NCI-H1694 (cell line): Measurements from ENCODE around the gene NUP153.
"Not testable (repeated sequence)": the region's sequence is repeated elsewhere in the genome, so short reads cannot be mapped to it uniquely, and the experiment has no call there.

Source experiments
- DNase-seq: peaks from one replicate; lab custom pipeline; 2025; lab: John Stamatoyannopoulos, UW

Gene NUP153

GRCh38 chr6:17600527-17601385, 106.0 kb downstream of the NUP153 start:
- no peak for DNase-seq

- DNase-seq: peak; percentile 73
Observed at GRCh38 chr6:17599877-17600526, 106.7 kb downstream of the NUP153 start, which contains the start of gene FAM8A1. Gene FAM8A1 (plus strand): TSS chr6:17600302. CDS start chr6:17600410, 108 bp downstream.

DNA sequence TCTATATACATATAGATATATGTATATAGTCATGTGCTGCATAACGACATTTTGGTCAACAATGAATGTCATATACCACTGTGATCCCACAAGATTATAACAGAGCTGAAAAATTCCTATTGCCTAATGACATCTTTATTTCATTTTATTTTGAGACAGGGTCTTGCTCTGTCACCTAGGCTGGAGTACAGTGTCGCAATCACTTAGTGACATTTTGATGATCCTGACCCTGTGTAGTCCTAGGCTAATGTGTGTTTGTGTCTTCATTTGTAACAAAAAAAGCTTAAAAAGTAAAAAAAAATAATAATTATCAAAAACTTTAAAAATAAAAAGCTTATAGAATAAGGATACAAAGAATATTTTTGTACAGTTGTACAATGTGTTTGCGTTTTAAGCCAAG, 110.6 kb downstream of the NUP153 start:
- no peak for DNase-seq

DNA sequence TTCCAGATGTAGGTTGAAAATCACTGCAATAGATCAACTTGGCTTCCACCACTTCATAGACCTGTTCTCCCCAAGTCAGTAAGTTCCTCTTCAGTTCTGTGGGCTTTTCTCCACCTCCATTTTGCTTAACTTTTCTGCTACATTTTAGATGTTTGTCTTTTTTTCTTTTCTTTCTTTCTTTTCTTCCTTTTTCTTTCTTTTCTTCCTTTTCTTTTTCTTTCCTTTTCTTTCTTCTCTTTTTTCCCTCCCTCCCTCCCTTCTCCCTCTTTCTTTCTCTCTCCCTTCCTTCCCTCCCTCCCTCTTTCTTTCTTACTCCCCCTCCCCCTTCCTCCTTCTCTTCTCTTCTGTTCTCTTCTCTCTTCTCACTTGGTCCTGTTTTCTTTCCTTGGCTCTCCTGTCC, 113.5 kb downstream of the NUP153 start:
- no peak for DNase-seq

- DNase-seq: no peak
Observed at GRCh38 chr6:17591287-17591686, 115.4 kb downstream of the NUP153 start.

DNA sequence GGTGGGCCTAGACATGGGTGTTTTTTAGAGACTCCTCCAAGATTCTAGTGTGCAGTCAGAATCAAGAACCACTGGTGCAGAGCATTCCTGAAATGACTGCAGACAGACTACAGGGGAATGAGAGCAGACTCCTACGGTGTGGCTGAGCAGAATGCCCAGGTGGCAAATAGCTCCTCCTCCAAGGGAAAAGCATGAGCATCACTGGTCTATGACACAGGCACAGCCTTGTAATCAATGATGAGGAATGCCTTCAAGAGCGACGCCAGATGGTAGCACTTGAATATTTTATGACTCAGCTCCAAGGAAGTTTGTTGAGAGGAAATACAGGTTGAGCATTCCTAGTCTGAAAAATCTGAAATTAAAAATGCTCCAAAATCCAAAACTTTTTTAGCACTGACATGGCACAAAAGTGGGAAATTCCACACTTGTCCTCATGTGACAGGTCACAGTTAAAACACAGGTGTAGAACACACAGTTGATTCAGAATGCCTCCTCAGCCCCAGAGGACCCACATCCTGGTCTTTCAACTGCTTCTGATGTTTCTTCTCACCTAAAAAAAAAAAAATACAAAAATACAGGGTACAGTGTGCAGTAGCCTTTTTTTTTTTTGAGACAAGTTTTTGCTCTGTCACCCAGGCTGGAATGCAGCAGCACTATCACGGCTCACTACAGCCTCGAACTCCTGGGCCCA, 117.2 kb downstream of the NUP153 start:
- no peak for DNase-seq

DNA sequence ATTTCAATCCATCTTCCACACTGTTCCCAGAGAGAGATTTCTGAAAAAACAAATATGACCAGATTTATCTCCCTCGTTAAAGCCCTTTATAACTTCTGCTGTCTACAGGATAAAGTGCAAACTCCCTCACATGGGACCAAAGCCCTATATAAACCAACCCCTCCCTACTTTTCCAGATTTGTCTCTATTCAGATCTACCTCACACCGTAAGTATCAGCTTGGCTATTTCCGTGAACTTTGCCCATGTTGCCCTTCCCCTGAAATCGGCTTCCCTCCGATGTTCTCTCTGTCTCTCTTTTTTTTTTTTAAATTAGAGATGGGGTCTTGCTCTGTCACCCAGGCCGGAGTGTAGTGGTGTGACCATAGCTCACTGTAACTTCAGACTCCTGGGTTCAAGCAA, 118.7 kb downstream of the NUP153 start:
- DNase-seq: no peak

GRCh38 chr6:17586623-17587022, 120.1 kb downstream of the NUP153 start:
- DNase-seq: not testable (repeated sequence)

GRCh38 chr6:17585766-17586490, 120.8 kb downstream of the NUP153 start:
- DNase-seq: no peak

- DNase-seq: peak; percentile 61
Observed at GRCh38 chr6:17584241-17584803, 122.4 kb downstream of the NUP153 start.

DNA sequence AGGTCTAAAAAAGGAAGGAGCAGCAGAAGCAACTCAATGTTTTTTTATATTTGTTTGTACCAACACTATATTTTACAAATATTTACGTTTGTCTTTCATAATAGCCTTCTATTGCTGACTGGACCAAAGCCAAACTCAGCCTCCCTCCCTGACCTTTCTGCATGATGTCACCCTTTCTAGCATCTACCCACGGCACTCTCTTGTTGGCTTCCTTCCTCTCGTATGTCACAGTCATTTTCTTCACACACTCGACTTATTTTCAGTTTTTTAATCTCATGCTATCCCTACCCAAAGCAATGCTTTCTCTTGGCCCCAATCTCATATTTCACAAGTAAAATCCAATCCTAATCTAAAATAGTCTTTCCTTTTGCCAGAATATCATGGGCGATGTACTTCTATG, 122.9 kb downstream of the NUP153 start:
- DNase-seq: no peak

GRCh38 chr6:17581282-17581681, 125.4 kb downstream of the NUP153 start:
- DNase-seq: not testable (repeated sequence)

DNA sequence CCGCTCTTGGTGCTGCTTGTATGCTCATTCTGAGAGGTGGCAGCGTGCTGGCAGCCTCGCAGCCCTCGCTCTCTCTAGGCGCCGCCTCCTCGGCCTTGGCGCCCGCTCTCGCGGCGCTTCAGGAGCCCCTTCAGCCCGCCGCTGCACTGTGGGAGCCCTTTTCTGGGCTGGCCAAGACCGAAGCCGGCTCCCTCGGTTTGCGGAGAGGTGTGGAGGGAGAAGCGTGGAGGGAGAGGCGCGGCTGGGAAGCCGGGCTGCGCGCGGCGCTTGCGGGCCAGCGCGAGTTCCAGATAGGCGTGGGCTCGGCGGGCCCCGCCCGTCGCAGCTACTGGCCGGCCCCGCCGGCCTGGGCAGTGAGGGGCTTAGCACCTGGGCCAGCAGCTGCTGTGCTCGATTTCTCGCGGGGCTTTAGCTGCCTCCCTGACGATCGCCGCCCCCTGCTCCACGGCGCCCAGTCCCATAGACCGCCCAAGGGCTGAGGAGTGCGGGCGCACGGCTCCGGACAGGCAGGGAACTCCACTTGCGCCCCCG, 126.1 kb downstream of the NUP153 start:
- no peak for DNase-seq

DNA sequence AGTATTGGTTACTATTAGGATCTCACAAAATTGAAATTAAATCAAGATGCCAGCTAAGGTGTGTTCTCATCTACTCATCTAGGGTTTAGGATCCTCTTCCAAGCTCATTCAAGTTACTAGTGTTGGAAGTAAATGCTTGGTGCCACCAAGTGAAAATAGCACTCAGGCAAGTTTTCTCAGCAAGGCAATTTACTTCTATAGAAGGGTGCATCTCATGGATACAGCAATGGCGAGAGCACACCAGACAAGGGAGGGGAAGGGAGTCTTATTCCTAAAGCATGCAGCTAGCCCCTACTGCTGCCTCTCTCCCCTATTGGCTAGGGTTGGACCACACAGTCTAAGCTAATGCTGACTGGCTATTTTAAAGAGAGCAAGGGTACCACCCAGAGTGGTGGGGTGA, 129.7 kb downstream of the NUP153 start:
- DNase-seq: no peak

DNA sequence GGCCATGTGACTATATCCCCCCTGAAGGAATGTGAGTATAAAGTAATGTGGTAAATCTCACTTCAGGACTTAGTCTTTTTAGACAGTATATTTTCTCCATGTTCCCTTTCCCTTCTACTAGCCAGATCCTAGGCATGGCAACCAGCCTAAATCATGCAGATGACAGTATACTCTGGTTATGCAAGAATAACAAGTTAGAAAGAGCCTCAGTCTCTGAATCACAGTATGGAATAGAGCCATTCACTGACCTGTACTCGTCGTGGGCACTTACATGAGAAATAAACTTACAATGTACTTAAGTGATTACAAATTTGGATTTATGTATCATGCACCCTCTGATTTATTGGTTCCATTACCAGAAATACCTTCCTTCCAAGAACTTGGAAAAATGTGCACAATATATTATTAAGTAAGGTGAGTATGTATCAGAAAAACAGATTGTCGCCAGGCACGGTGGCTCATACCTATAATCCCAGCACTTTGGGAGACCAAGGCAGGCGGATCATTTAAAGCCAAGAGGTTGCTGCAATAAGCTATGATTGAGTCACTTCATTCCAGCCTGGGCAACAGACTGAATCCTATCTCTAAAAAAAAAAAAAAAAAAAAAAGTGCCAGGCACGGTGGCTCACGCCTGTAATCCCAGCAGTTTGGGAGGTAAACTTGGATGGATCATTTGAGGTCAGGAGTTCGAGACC, 131.7 kb downstream of the NUP153 start:
- no peak for DNase-seq

GRCh38 chr6:17565399-17565798, 141.3 kb downstream of the NUP153 start:
- DNase-seq: no peak
